SK-N-SH (cell line): Measurements from ENCODE around the gene KIF6. TPM values are rescaled to one million over a fixed set of nuclear protein-coding genes. Genes with fewer than 3 reads are reported as not detected.

Experiments
- CTCF ChIA-PET: fragments of 300-600, 350-600 bp; formaldehyde crosslinking; extraction: SDS; loops from one replicate; lab custom pipeline; 2021; lab: Yijun Ruan, JAX
- POLR2A ChIA-PET: fragments of 350-600 bp; sonication (Branson Sonifier 250); formaldehyde crosslinking; extraction: SDS; loops from one replicate; lab custom pipeline; 2020; ENCODE audit warnings: antibody characterized with exemption, inconsistent platforms; lab: Yijun Ruan, JAX
- DNase-seq: peaks from one replicate; pipeline ENCODE4 v3.0.0; 2012
- H2AFZ ChIP-seq: fragments of 200-600 bp; sonication (generic); 2 replicates; pipeline ENCODE4 v1.8.1; 2016; ENCODE audit warnings: antibody characterized with exemption, mild to moderate bottlenecking, low read depth
- H3F3A ChIP-seq: fragments of 200-600 bp; sonication (generic); replicated peaks from 2 replicates; pipeline ENCODE3; 2016; ENCODE audit warnings: antibody characterized with exemption, mild to moderate bottlenecking; ENCODE audit not compliant: insufficient read depth
- H3K27ac ChIP-seq, 2 experiments: fragments of 200-500 bp in 1 of 2; fragments of 200-600 bp in 1 of 2; sonication (Bioruptor generic) in 1 of 2; sonication (generic), shearing (Covaris generic) in 1 of 2; 2 replicates each; pipeline versions ENCODE4 v1.5.1 to v1.6.1; 2014 to 2016; ENCODE audit warnings: low read depth in 2 of 2, inconsistent platforms in 1 of 2, low read length in 1 of 2, mild to moderate bottlenecking in 1 of 2, mixed read lengths in 1 of 2
- H3K27me3 ChIP-seq: fragments of 200-600 bp; sonication (generic), shearing (Covaris generic); 2 replicates; pipeline ENCODE4 v1.6.1; 2016; ENCODE audit warnings: mixed run types; ENCODE audit not compliant: insufficient read depth
- H3K36me3 ChIP-seq, 2 experiments: fragments of 200-500 bp in 1 of 2; fragments of 200-600 bp in 1 of 2; sonication (Bioruptor generic) in 1 of 2; sonication (generic) in 1 of 2; replicated peaks in 1 of 2; 2 replicates each; pipeline versions ENCODE3 to v1.5.1; 2014 to 2016; ENCODE audit warnings: low read length in 1 of 2, mild to moderate bottlenecking in 1 of 2; ENCODE audit not compliant: insufficient read depth in 2 of 2, control insufficient read depth in 1 of 2
- H3K4me1 ChIP-seq, 2 experiments: fragments of 200-500 bp in 1 of 2; fragments of 200-600 bp in 1 of 2; sonication (Bioruptor generic) in 1 of 2; sonication (generic), shearing (Covaris generic) in 1 of 2; 2 replicates each; pipeline versions ENCODE4 v1.5.1 to v1.6.1; 2014 to 2016; ENCODE audit warnings: low read depth in 1 of 2, low read length in 1 of 2, mixed run types in 1 of 2; ENCODE audit not compliant: insufficient read depth in 2 of 2, control insufficient read depth in 1 of 2
- H3K4me2 ChIP-seq: fragments of 200-600 bp; sonication (generic), shearing (Covaris generic); 2 replicates; pipeline ENCODE4 v1.6.1; 2017; ENCODE audit warnings: mixed run types
- H3K4me3 ChIP-seq, 2 experiments: fragments of 200-500 bp in 1 of 2; fragments of 200-600 bp in 1 of 2; sonication (Bioruptor generic) in 1 of 2; sonication (generic), shearing (Covaris generic) in 1 of 2; 2 replicates each; pipeline versions ENCODE4 v1.5.1 to v1.8.1; 2014 to 2016; ENCODE audit warnings: low read depth in 2 of 2, inconsistent platforms in 1 of 2, low read length in 1 of 2, mild to moderate bottlenecking in 1 of 2, mixed read lengths in 1 of 2, moderate library complexity in 1 of 2
- H3K79me2 ChIP-seq: fragments of 200-600 bp; sonication (generic); 2 replicates; pipeline ENCODE4 v1.8.1; 2017; ENCODE audit warnings: mild to moderate bottlenecking; ENCODE audit not compliant: insufficient read depth
- H3K9ac ChIP-seq: fragments of 200-600 bp; sonication (generic); 2 replicates; pipeline ENCODE4 v1.6.1; 2017; ENCODE audit warnings: mixed run types
- H3K9me2 ChIP-seq: fragments of 200-600 bp; sonication (generic); 2 replicates; pipeline ENCODE4 v1.6.1; 2017; ENCODE audit warnings: mixed run types
- H3K9me3 ChIP-seq: fragments of 200-600 bp; sonication (generic); 2 replicates; pipeline ENCODE4 v1.6.1; 2017; ENCODE audit warnings: mixed run types, mild to moderate bottlenecking, moderate library complexity
- H4K20me1 ChIP-seq: fragments of 200-600 bp; sonication (generic); 2 replicates; pipeline ENCODE4 v1.6.1; 2017; ENCODE audit warnings: mild to moderate bottlenecking, mixed run types; ENCODE audit not compliant: insufficient read depth
- CTCF ChIP-seq: fragments of 200-600 bp; sonication (generic); IDR thresholded peaks from 2 replicates; pipeline ENCODE4 v1.6.1; 2017; ENCODE audit warnings: antibody characterized with exemption, mild to moderate bottlenecking, moderate library complexity
- EZH2phosphoT487 ChIP-seq: fragments of 200-600 bp; sonication (generic); IDR thresholded peaks from 2 replicates; pipeline ENCODE4 v1.6.1; 2017; ENCODE audit warnings: low read depth, mixed run types, mild to moderate bottlenecking, antibody characterized with exemption, moderate library complexity, borderline replicate concordance
- FOXM1 ChIP-seq: IDR thresholded peaks from 2 replicates; pipeline ENCODE4 v1.4.0; 2012; ENCODE audit warnings: low read depth, mild to moderate bottlenecking
- MEF2A ChIP-seq: IDR thresholded peaks from 2 replicates; pipeline ENCODE4 v1.4.0; 2012; ENCODE audit warnings: low read depth, borderline replicate concordance
- REST ChIP-seq: IDR thresholded peaks from 2 replicates; pipeline ENCODE4 v1.6.1; 2012; ENCODE audit warnings: mild to moderate bottlenecking, low read depth, low read length, moderate library complexity
- RXRA ChIP-seq: IDR thresholded peaks from 2 replicates; pipeline ENCODE4 v1.4.0; 2012; ENCODE audit warnings: low read depth, mild to moderate bottlenecking, borderline replicate concordance
- TAF1 ChIP-seq: IDR thresholded peaks from 2 replicates; pipeline ENCODE4 v1.6.1; 2012; ENCODE audit warnings: low read depth, mild to moderate bottlenecking, low read length, moderate library complexity, borderline replicate concordance
- WGBS: methylation state at CpG from one replicate; pipeline ENCODE4 v1.1.6; 2017; ENCODE audit warnings: low lambda C conversion rate; 5-methylcytosine and 5-hydroxymethylcytosine counted together
- polyA plus RNA-seq, 3 experiments: library from polyadenylated mRNA; depleted of rRNA; stranded (reverse); fragments of >200 nt; gene quantifications; 2 replicates each; pipeline ENCODE4 v1.2.3, GENCODE V29; 2012
- TF ChIP-seq, protein P1 (sequence below): IDR thresholded peaks from 2 replicates; pipeline ENCODE4; 2012

KIF6 gene
- polyA plus RNA-seq, 1 of the 3 experiments (the other 2 are of a cell fraction) = 0.13 TPM

DNA sequence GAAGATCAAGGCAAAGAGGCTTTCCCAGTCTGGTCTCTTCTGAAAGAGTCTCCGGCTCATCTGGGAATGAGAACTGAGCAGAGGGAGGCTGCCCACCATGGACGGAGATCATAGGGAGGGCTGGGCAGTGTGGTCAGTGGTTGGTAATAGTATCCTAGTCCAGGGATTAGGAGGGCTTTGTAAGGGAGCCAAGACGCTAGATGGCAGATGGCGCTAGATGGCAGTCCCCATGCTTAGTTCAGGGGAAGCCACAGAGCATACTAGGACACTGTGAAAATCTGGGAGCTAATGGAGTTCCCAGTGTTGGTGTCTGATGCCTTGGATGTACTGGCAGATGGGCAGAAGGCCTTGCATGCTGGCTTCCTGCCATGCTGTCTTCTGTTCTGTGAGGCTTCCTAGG lies 45.2 kb upstream of the KIF6 start:
- Histone ChIP-seq H3K27ac (no peak overlapping the region), H3K27me3 (no peaks in the 10 kb centered on the region), H3K4me3 (no peak overlapping the region), H3K9ac (no peak overlapping the region), H3K9me2 (no peaks in the 10 kb centered on the region), H3K4me1 (no peaks in the 10 kb centered on the region; a peak in 1 of 4 replicates), H3K79me2 (no peaks in the 10 kb centered on the region), H3K9me3 (no peaks in the 10 kb centered on the region), H4K20me1 (no peaks in the 10 kb centered on the region), H2AFZ (no peak overlapping the region), H3F3A (no peaks in the 10 kb centered on the region), H3K36me3 (no peaks in the 10 kb centered on the region), H3K4me2 (no peak overlapping the region)
- ChIA-PET POLR2A (no interaction called here), CTCF (no interaction called here)
- no peak for DNase-seq
- no peak for TF ChIP-seq TAF1
- TF ChIP-seq CTCF = no peak
- no peak for TF ChIP-seq FOXM1
- no peak for TF ChIP-seq EZH2phosphoT487
- WGBS = 57% methylated on average over 4 of the region's 4 CpGs

- no peak overlapping the region for H3K4me3 ChIP-seq
- H4K20me1 ChIP-seq = no peaks in the 10 kb centered on the region
- DNase-seq = no peak
- no peak overlapping the region for H3K4me2 ChIP-seq
- H3K9me2 ChIP-seq = no peaks in the 10 kb centered on the region
- no peak overlapping the region for H3K27ac ChIP-seq
- no peaks in the 10 kb centered on the region for H3K9me3 ChIP-seq
- no peaks in the 10 kb centered on the region for H3K27me3 ChIP-seq
- ChIA-PET POLR2A (no interaction called here), CTCF (no interaction called here)
- no peak overlapping the region for H2AFZ ChIP-seq
- no peaks in the 10 kb centered on the region for H3K79me2 ChIP-seq
- 35% methylated on average over 5 of the region's 5 CpGs for WGBS
- no peaks in the 10 kb centered on the region for H3K36me3 ChIP-seq
- H3K4me1 ChIP-seq = no peaks in the 10 kb centered on the region; a peak in 1 of 4 replicates
- no peak overlapping the region for H3K9ac ChIP-seq
- H3F3A ChIP-seq = no peaks in the 10 kb centered on the region
- TF ChIP-seq RXRA (no peak), MEF2A (no peak), REST (no peak), TAF1 (no peak)
- TF ChIP-seq, protein P1, sequence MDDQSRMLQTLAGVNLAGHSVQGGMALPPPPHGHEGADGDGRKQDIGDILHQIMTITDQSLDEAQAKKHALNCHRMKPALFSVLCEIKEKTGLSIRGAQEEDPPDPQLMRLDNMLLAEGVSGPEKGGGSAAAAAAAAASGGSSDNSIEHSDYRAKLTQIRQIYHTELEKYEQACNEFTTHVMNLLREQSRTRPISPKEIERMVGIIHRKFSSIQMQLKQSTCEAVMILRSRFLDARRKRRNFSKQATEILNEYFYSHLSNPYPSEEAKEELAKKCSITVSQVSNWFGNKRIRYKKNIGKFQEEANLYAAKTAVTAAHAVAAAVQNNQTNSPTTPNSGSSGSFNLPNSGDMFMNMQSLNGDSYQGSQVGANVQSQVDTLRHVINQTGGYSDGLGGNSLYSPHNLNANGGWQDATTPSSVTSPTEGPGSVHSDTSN = no peak
Observed at GRCh38 chr6:39769012-39769411, 43.8 kb upstream of the KIF6 start.
